A549 (cell line): Measurements from ENCODE around the gene DPYD. TPM values are rescaled to one million over a fixed set of nuclear protein-coding genes. Genes with fewer than 3 reads are reported as not detected.
A peak's percentile ranks its signal among the peaks of the same experiment; 100 is the strongest.

ENCODE experiments used
- ATAC-seq, 2 experiments: fragments of 200-7000 bp in 1 of 2; fragments of >200 bp in 1 of 2; cut with Nextera tagmentation in 1 of 2; cut with Tn5 transposase in 1 of 2; 3 replicates each; pipeline versions ENCODE4 v1.8.0 to v1.9.1; 2018 to 2020; ENCODE audit warnings: mild to moderate bottlenecking in 1 of 2, moderate library complexity in 1 of 2
- CTCF ChIA-PET: fragments of 300-600 bp; sonication (Branson Sonifier 250); formaldehyde crosslinking; extraction: SDS; loops from one replicate; lab custom pipeline; 2021; ENCODE audit warnings: antibody characterized with exemption, inconsistent platforms; lab: Yijun Ruan, JAX
- POLR2A ChIA-PET: fragments of 350-600 bp; formaldehyde crosslinking; extraction: SDS; loops from one replicate; lab custom pipeline; 2021; ENCODE audit warnings: antibody characterized with exemption, inconsistent platforms; lab: Yijun Ruan, JAX
- DNase-seq, 2 experiments: peaks; one replicate each; pipeline versions ENCODE4 v3.0.0 to v3.0.0-alpha.2; 2011 to 2016; ENCODE audit warnings: low read depth in 1 of 2, low spot score in 1 of 2
- FAIRE-seq: peaks from 2 replicates; lab custom pipeline; 2011; peaks lifted over from hg19 to GRCh38; lab: Jason Lieb, UNC
- H3K27ac ChIP-seq, 2 experiments: fragments of >200 bp; sonication (Bioruptor Twin); formaldehyde crosslinking; 3 replicates each; pipeline ENCODE4 v1.5.1; 2016 to 2017
- H3K4me1 ChIP-seq: fragments of >200 bp; sonication (Bioruptor Twin); formaldehyde crosslinking; 3 replicates; pipeline ENCODE4 v1.6.1; 2016
- H3K4me2 ChIP-seq: fragments of >200 bp; sonication (Bioruptor Twin); formaldehyde crosslinking; 3 replicates; pipeline ENCODE4 v1.6.1; 2016
- H3K4me3 ChIP-seq: fragments of >200 bp; sonication (Bioruptor Twin); formaldehyde crosslinking; 3 replicates; pipeline ENCODE4 v1.5.1; 2016
- H3K9me3 ChIP-seq: fragments of >200 bp; sonication (Bioruptor Twin); formaldehyde crosslinking; 3 replicates; pipeline ENCODE4 v1.6.1; 2016
- CBX8 ChIP-seq: fragments of 200-600 bp; sonication (generic); IDR thresholded peaks from 2 replicates; pipeline ENCODE4 v1.6.1; 2016
- CEBPB ChIP-seq, 2 experiments: fragments of >200 bp in 1 of 2; sonication (Bioruptor Twin) in 1 of 2; formaldehyde crosslinking in 1 of 2; IDR thresholded peaks; 2 replicates each; pipeline ENCODE4 v1.6.1; 2012 to 2016
- CHD2 ChIP-seq: fragments of 150-350 bp; IDR thresholded peaks from 2 replicates; pipeline ENCODE4 v1.6.1; 2014; ENCODE audit warnings: low read length; ENCODE audit not compliant: partially characterized antibody
- CTCF ChIP-seq: fragments of >200 bp; sonication (Bioruptor Twin); formaldehyde crosslinking; IDR thresholded peaks from 3 replicates; pipeline ENCODE4 v1.5.1; 2016
- EHF ChIP-seq: fragments of 250-450 bp; sonication (Bioruptor Pico); IDR thresholded peaks from 2 replicates; pipeline ENCODE4 v1.5.0; 2020; ENCODE audit warnings: mild to moderate bottlenecking
- ELK1 ChIP-seq: fragments of 150-350 bp; IDR thresholded peaks from 2 replicates; pipeline ENCODE4 v1.6.1; 2014; ENCODE audit warnings: low read depth, mild to moderate bottlenecking, low read length
- FOSB ChIP-seq: fragments of 250-450 bp; sonication (Bioruptor Pico); IDR thresholded peaks from 2 replicates; pipeline ENCODE4 v1.5.0; 2020; ENCODE audit warnings: mild to moderate bottlenecking, moderate library complexity
- HEYL ChIP-seq: fragments of 250-450 bp; sonication (Bioruptor Pico); IDR thresholded peaks from 2 replicates; pipeline ENCODE4 v1.8.0; 2021; ENCODE audit warnings: mild to moderate bottlenecking, moderate library complexity
- HMGXB4 ChIP-seq: fragments of 250-450 bp; sonication (Bioruptor Pico); IDR thresholded peaks from 2 replicates; pipeline ENCODE4 v1.5.0; 2021; ENCODE audit warnings: mild to moderate bottlenecking, moderate library complexity, borderline replicate concordance
- HOXB5 ChIP-seq: fragments of 250-450 bp; sonication (Bioruptor Pico); IDR thresholded peaks from 2 replicates; pipeline ENCODE4 v1.5.0; 2020; ENCODE audit warnings: mild to moderate bottlenecking, moderate library complexity
- JUN ChIP-seq, 2 experiments: fragments of >200 bp; sonication (Bioruptor Twin); formaldehyde crosslinking; IDR thresholded peaks; 2 replicates in 1 of 2; 3 replicates in 1 of 2; pipeline ENCODE4 v1.6.1; 2016 to 2017
- KDM1A ChIP-seq: fragments of 200-600 bp; sonication (generic); IDR thresholded peaks from 2 replicates; pipeline ENCODE4 v1.6.1; 2016; ENCODE audit warnings: low read depth, mild to moderate bottlenecking
- KDM5A ChIP-seq: fragments of 200-600 bp; sonication (generic); IDR thresholded peaks from 2 replicates; pipeline ENCODE4 v1.6.1; 2016; ENCODE audit warnings: antibody characterized with exemption, mild to moderate bottlenecking
- MAZ ChIP-seq: fragments of 150-350 bp; IDR thresholded peaks from 2 replicates; pipeline ENCODE4 v1.6.1; 2014; ENCODE audit warnings: antibody characterized with exemption, low read depth, low read length, borderline replicate concordance
- NPAS2 ChIP-seq: fragments of 250-450 bp; sonication (Bioruptor Pico); IDR thresholded peaks from 2 replicates; pipeline ENCODE4 v1.8.0; 2022; ENCODE audit warnings: mild to moderate bottlenecking, moderate library complexity, borderline replicate concordance
- NR3C1 ChIP-seq: fragments of >200 bp; sonication (Bioruptor Twin); formaldehyde crosslinking; IDR thresholded peaks from 3 replicates; pipeline ENCODE4 v1.6.1; 2017
- PBX3 ChIP-seq: IDR thresholded peaks from 2 replicates; pipeline ENCODE4 v1.6.1; 2012
- PHF8 ChIP-seq: fragments of 200-600 bp; sonication (generic); IDR thresholded peaks from 2 replicates; pipeline ENCODE4 v1.6.1; 2016; ENCODE audit warnings: low read depth, mild to moderate bottlenecking, antibody characterized with exemption, moderate library complexity, borderline replicate concordance
- POLR2A ChIP-seq: IDR thresholded peaks from 2 replicates; pipeline ENCODE4 v1.6.1; 2012; ENCODE audit warnings: mild to moderate bottlenecking, low read length
- RARB ChIP-seq: fragments of 250-450 bp; sonication (Bioruptor Pico); IDR thresholded peaks from 2 replicates; pipeline ENCODE4 v1.8.0; 2021; ENCODE audit warnings: mild to moderate bottlenecking, moderate library complexity
- RCOR1 ChIP-seq: fragments of 150-350 bp; IDR thresholded peaks from 2 replicates; pipeline ENCODE4 v1.6.1; 2014; ENCODE audit warnings: antibody characterized with exemption, low read length, low read depth
- RNF2 ChIP-seq: fragments of 200-600 bp; sonication (generic); IDR thresholded peaks from 2 replicates; pipeline ENCODE4 v1.6.1; 2016; ENCODE audit warnings: low read depth, mild to moderate bottlenecking, antibody characterized with exemption, moderate library complexity, borderline replicate concordance
- SREBF2 ChIP-seq: fragments of 450-650 bp; IDR thresholded peaks from 2 replicates; pipeline ENCODE4 v1.6.1; 2014; ENCODE audit warnings: mild to moderate bottlenecking, moderate library complexity
- TFCP2L1 ChIP-seq: fragments of 250-450 bp; sonication (Bioruptor Pico); IDR thresholded peaks from 2 replicates; pipeline ENCODE4 v1.5.0; 2021; ENCODE audit warnings: mild to moderate bottlenecking
- TP53 ChIP-seq: fragments of 250-450 bp; sonication (Bioruptor Pico); IDR thresholded peaks from 2 replicates; pipeline ENCODE4 v1.5.0; 2021; ENCODE audit warnings: mild to moderate bottlenecking, moderate library complexity
- ZC3H11A ChIP-seq: fragments of 450-650 bp; IDR thresholded peaks from 2 replicates; pipeline ENCODE4 v1.6.1; 2014; ENCODE audit warnings: antibody characterized with exemption, mild to moderate bottlenecking
- ZNF302 ChIP-seq: fragments of 250-450 bp; sonication (Bioruptor Pico); IDR thresholded peaks from 2 replicates; pipeline ENCODE4 v1.9.0; 2021; ENCODE audit warnings: inconsistent platforms, mild to moderate bottlenecking, moderate library complexity
- WGBS: methylation state at CpG from one replicate; pipeline ENCODE4 v1.1.6; 2017; ENCODE audit errors: missing lambda C conversion rate; 5-methylcytosine and 5-hydroxymethylcytosine counted together
- polyA plus RNA-seq, 4 experiments: library from polyadenylated mRNA; depleted of rRNA in 3 of 4; stranded (reverse); fragments of >200 nt; fragmentation: RNase III in 1 of 4; extraction: RNeasy Plus Mini Kit Qiagen cat#74134 plus additional on column Dnase treatment in 1 of 4; gene quantifications; 2 replicates in 3 of 4; 3 replicates in 1 of 4; pipeline ENCODE4 v1.2.3, GENCODE V29; 2011 to 2017
- TF ChIP-seq, protein P1 (sequence below): fragments of 450-650 bp; IDR thresholded peaks from 2 replicates; pipeline ENCODE4 v1.6.1; 2014; ENCODE audit warnings: antibody characterized with exemption
- TF ChIP-seq, protein P2 (sequence below): fragments of 200-600 bp; sonication (generic); IDR thresholded peaks from 2 replicates; pipeline ENCODE4 v1.6.1; 2016; ENCODE audit warnings: antibody characterized with exemption, mild to moderate bottlenecking, moderate library complexity

Gene DPYD
- polyA plus RNA-seq, 2 of the 4 experiments (the other 2 are of a cell fraction) = 5.9 to 7.5 TPM

DNA sequence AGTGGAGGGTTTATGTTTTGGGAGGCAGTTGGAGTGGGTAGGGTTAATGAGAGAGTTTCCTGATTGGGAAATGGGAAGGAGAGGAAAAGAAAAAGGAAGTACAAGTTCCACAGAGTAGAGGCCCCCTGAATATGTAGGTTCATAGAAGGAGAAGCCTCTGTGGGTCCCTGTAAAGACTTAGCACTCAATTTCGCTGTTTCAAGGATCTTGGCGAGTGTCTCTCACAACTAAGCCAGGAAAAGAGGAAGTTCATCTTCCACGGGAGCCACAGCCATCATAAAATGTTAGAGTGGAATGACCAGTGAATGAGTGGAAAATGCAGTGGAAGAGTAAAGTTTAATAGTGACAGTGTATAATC is 17.4 kb upstream of the DPYD start:
- ChIA-PET CTCF (no interaction called here), POLR2A (no interaction called here)
- ATAC-seq (peak in 1 of 2 experiments; percentile 39; a peak in 2 of 6 replicates), FAIRE-seq (no peak), DNase-seq (no peak)
- 90% methylated on average over 3 of the region's 3 CpGs for WGBS
- Histone ChIP-seq H3K4me2 (peak overlapping the region; percentile 42), H3K4me3 (no peak overlapping the region), H3K9me3 (no peaks in the 10 kb centered on the region), H3K27ac (peak overlapping the region; percentile 46 to 80; a peak in 5 of 6 replicates), H3K4me1 (peaks cover 10% of the 10 kb centered on the region; the same call in 1 of the 3 replicates)
- TF ChIP-seq RARB (CRISPR knock-in tag) (no peak), HOXB5 (no peak), SREBF2 (no peak), HMGXB4 (no peak), NR3C1 (no peak), NPAS2 (no peak), PBX3 (no peak), ZNF302 (CRISPR knock-in tag) (no peak), ELK1 (no peak), KDM5A (no peak), ZC3H11A (no peak)
- TF ChIP-seq, protein P1, sequence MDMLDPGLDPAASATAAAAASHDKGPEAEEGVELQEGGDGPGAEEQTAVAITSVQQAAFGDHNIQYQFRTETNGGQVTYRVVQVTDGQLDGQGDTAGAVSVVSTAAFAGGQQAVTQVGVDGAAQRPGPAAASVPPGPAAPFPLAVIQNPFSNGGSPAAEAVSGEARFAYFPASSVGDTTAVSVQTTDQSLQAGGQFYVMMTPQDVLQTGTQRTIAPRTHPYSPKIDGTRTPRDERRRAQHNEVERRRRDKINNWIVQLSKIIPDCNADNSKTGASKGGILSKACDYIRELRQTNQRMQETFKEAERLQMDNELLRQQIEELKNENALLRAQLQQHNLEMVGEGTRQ = no peak

GRCh38 chr1:97936976-97937375 is 16.1 kb upstream of the DPYD start:
- CTCF ChIA-PET = no interaction called here
- 71% methylated on average over 2 of the region's 2 CpGs for WGBS
- H3K9me3 ChIP-seq = no peaks in the 10 kb centered on the region
- FAIRE-seq (no peak), ATAC-seq (no peak), DNase-seq (no peak)
- H3K4me3 ChIP-seq = no peak overlapping the region
- H3K27ac ChIP-seq = peak overlapping the region in 1 of 2 experiments; percentile 80; a peak in 2 of 6 replicates
- POLR2A ChIA-PET = no interaction called here
- no peak overlapping the region for H3K4me2 ChIP-seq
- peaks cover 10% of the 10 kb centered on the region; the same call in 1 of the 3 replicates for H3K4me1 ChIP-seq
- TF ChIP-seq POLR2A (no peak), RCOR1 (no peak), CBX8 (no peak), RARB (CRISPR knock-in tag) (no peak), HOXB5 (no peak), TP53 (CRISPR knock-in tag) (no peak), CHD2 (no peak), TFCP2L1 (no peak), JUN (IDR thresholded peaks at IDR 0.05) (no peak), FOSB (no peak), CTCF (no peak), HEYL (no peak), KDM1A (no peak), EHF (CRISPR knock-in tag) (no peak), RNF2 (no peak), CEBPB (IDR thresholded peaks at IDR 0.05) (no peak), PHF8 (no peak), MAZ (no peak)
- TF ChIP-seq, protein P2, sequence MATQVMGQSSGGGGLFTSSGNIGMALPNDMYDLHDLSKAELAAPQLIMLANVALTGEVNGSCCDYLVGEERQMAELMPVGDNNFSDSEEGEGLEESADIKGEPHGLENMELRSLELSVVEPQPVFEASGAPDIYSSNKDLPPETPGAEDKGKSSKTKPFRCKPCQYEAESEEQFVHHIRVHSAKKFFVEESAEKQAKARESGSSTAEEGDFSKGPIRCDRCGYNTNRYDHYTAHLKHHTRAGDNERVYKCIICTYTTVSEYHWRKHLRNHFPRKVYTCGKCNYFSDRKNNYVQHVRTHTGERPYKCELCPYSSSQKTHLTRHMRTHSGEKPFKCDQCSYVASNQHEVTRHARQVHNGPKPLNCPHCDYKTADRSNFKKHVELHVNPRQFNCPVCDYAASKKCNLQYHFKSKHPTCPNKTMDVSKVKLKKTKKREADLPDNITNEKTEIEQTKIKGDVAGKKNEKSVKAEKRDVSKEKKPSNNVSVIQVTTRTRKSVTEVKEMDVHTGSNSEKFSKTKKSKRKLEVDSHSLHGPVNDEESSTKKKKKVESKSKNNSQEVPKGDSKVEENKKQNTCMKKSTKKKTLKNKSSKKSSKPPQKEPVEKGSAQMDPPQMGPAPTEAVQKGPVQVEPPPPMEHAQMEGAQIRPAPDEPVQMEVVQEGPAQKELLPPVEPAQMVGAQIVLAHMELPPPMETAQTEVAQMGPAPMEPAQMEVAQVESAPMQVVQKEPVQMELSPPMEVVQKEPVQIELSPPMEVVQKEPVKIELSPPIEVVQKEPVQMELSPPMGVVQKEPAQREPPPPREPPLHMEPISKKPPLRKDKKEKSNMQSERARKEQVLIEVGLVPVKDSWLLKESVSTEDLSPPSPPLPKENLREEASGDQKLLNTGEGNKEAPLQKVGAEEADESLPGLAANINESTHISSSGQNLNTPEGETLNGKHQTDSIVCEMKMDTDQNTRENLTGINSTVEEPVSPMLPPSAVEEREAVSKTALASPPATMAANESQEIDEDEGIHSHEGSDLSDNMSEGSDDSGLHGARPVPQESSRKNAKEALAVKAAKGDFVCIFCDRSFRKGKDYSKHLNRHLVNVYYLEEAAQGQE = no peak
